GM23248 (cell line): ENCODE results near the gene ACTL6B.

Experiments used
- EZH2 ChIP-seq: fragments of 200-600 bp; sonication (generic); IDR thresholded peaks from 2 replicates; pipeline ENCODE4 v1.6.1; 2018; ENCODE audit warnings: antibody characterized with exemption, mild to moderate bottlenecking; ENCODE audit not compliant: insufficient read depth, poor library complexity, severe bottlenecking
- EZH2phosphoT487 ChIP-seq: fragments of 200-600 bp; sonication (generic); IDR thresholded peaks from 2 replicates; pipeline ENCODE4 v1.6.1; 2018; ENCODE audit warnings: antibody characterized with exemption, moderate library complexity, mild to moderate bottlenecking, low read depth; ENCODE audit not compliant: insufficient read depth

DNA sequence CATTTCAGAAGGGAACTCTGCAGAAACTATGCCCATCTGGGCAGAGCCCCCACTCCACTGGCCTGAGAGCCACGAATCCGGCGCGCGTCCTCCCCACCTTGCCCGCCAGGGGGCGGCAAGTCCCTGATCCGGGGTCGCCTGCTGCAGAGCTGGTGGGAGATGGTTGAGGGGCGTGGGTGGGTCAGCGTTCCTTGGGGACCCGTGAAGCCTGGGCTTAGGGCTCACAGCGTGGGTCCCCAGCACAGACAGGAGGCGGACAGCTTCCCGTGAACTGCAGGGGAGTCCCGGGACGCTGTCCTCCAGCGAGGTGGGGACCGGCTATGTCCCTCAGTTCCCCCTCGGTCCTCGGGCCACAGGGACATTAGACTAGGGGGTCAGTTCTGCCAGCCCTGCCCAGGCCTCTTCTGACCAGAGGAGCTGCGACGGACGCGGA is 49.1 kb upstream of the ACTL6B start:
- TF ChIP-seq EZH2phosphoT487, result no peak
- TF ChIP-seq EZH2, result no peak
